Chondrocyte (in vitro differentiated cells): ENCODE measurements around the gene RAD51B. TPM values are rescaled to one million over a fixed set of nuclear protein-coding genes. Genes with fewer than 3 reads are reported as not detected.
A peak's percentile ranks its signal among the peaks of the same experiment; 100 is the strongest.

ENCODE experiments used
- DNase-seq: peaks from one replicate; pipeline ENCODE4 v3.0.0; 2021; ENCODE audit warnings: mixed read lengths, low spot score
- H3K27ac Mint-ChIP-seq: one replicate; pipeline ENCODE4 v1.8.0; 2021; ENCODE audit warnings: mild to moderate bottlenecking, moderate library complexity, mixed read lengths; ENCODE audit not compliant: unreplicated experiment
- H3K27me3 Mint-ChIP-seq: 2 replicates; pipeline ENCODE4 v1.8.0; 2021; ENCODE audit warnings: low read depth, mixed read lengths
- H3K36me3 Mint-ChIP-seq: 2 replicates; pipeline ENCODE4 v1.8.0; 2021; ENCODE audit warnings: low read depth, mixed read lengths
- H3K4me1 Mint-ChIP-seq: 2 replicates; pipeline ENCODE4 v1.8.0; 2021; ENCODE audit warnings: low read depth, mild to moderate bottlenecking, mixed read lengths
- H3K4me3 Mint-ChIP-seq: one replicate; pipeline ENCODE4 v1.8.0; 2021; ENCODE audit warnings: mild to moderate bottlenecking, moderate library complexity, mixed read lengths; ENCODE audit not compliant: unreplicated experiment
- H3K9me3 Mint-ChIP-seq: 2 replicates; pipeline ENCODE4 v1.8.0; 2021; ENCODE audit warnings: low read depth, mixed read lengths
- total RNA-seq: library from RNA; stranded (reverse); gene quantifications from 3 replicates; pipeline ENCODE4 v1.2.1, GENCODE V29; 2021
- TF ChIP-seq, protein P1 (sequence below): fragments of 200-600 bp; sonication (generic); IDR thresholded peaks from 2 replicates; pipeline ENCODE4 v1.5.0; 2021; ENCODE audit warnings: antibody characterized with exemption, mild to moderate bottlenecking, moderate library complexity

The RAD51B gene
- total RNA-seq, 1 donor from 2014 or later = 8.2 TPM

DNA sequence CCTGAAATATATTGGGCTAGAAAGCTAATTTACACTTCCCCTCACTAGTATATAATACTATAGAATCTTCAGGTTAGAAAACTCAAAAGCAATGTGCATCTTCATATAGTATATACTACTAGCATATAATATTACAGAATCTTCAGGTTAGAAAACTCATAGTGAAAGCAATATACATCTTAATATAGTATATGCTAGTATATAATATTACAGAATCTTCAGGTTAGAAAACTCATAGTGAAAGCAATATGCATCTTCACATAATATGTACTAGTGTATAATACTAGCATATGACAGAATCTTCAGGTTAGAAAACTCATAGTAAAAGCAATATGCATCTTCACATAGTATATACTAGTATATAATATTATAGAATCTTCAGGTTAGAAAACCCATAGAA is 643.7 kb downstream of the RAD51B start:
- Mint-ChIP-seq H3K4me1 (peaks cover 61% of the 10 kb centered on the region), H3K36me3 (no peaks in the 10 kb centered on the region), H3K4me3 (no peak overlapping the region), H3K27ac (no peak overlapping the region), H3K9me3 (no peaks in the 10 kb centered on the region), H3K27me3 (no peaks in the 10 kb centered on the region)
- TF ChIP-seq, protein P1, sequence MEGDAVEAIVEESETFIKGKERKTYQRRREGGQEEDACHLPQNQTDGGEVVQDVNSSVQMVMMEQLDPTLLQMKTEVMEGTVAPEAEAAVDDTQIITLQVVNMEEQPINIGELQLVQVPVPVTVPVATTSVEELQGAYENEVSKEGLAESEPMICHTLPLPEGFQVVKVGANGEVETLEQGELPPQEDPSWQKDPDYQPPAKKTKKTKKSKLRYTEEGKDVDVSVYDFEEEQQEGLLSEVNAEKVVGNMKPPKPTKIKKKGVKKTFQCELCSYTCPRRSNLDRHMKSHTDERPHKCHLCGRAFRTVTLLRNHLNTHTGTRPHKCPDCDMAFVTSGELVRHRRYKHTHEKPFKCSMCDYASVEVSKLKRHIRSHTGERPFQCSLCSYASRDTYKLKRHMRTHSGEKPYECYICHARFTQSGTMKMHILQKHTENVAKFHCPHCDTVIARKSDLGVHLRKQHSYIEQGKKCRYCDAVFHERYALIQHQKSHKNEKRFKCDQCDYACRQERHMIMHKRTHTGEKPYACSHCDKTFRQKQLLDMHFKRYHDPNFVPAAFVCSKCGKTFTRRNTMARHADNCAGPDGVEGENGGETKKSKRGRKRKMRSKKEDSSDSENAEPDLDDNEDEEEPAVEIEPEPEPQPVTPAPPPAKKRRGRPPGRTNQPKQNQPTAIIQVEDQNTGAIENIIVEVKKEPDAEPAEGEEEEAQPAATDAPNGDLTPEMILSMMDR = no peak
- DNase-seq = no peak

DNA sequence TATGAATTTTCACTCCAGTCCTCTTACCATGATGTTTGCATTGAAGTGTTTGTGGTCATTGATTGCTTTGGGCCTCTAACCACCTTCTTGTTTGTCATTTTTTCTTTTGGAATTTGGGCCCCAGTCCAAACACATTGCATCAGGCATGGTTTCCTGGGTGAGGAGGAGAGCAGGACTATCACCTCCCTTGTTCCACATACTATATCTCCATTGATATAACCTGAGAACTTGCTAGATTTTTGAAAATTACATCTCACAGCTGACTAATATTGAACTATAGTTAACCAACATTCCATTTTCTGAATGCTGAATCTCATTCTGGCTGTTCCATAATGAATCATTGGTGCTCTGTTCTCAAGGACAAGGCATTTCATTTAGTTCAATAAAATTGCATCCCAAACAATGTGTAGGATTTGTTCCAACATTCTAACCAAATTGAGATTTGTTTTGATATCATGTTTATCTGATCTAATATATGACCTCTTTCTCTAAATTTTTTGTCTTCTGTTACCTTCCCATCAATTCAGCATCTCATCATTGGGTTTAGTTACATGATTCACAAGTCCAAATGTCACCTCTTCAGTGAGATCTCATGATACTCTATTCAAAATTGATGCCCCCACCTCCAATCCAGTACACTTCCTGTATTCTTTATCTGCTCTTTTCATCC is 644.3 kb downstream of the RAD51B start:
- TF ChIP-seq, protein P1 = no peak
- no peaks in the 10 kb centered on the region for H3K27me3 Mint-ChIP-seq
- H3K9me3 Mint-ChIP-seq = no peaks in the 10 kb centered on the region
- H3K4me1 Mint-ChIP-seq = peaks cover 57% of the 10 kb centered on the region
- no peaks in the 10 kb centered on the region for H3K36me3 Mint-ChIP-seq
- H3K27ac Mint-ChIP-seq = no peak overlapping the region
- no peak for DNase-seq
- H3K4me3 Mint-ChIP-seq = no peak overlapping the region

DNA sequence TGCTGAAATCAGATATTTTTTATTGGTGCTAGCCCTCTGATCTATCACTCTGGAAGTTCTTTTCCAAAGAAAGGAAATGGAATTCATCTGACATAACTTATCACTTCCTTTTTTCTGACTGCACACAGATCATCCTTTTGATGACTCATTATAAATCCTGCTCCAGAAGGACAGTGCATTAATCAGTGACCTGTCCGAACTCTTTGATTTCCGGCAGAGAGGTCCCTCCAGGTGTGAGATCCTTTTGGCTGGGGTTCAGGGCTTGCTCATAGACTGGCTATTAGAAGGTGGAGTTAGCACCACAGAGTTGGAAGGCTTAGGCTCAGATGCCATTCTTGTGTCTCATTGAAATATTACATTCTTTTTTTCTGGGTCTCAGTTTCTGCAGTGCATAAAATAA is 645.1 kb downstream of the RAD51B start:
- H3K27ac Mint-ChIP-seq = peak overlapping the region; percentile 76
- no peaks in the 10 kb centered on the region for H3K27me3 Mint-ChIP-seq
- no peaks in the 10 kb centered on the region for H3K9me3 Mint-ChIP-seq
- H3K4me1 Mint-ChIP-seq = peaks cover 48% of the 10 kb centered on the region
- no peak for DNase-seq
- TF ChIP-seq, protein P1 = no peak
- no peak overlapping the region for H3K4me3 Mint-ChIP-seq
- no peaks in the 10 kb centered on the region for H3K36me3 Mint-ChIP-seq

DNA sequence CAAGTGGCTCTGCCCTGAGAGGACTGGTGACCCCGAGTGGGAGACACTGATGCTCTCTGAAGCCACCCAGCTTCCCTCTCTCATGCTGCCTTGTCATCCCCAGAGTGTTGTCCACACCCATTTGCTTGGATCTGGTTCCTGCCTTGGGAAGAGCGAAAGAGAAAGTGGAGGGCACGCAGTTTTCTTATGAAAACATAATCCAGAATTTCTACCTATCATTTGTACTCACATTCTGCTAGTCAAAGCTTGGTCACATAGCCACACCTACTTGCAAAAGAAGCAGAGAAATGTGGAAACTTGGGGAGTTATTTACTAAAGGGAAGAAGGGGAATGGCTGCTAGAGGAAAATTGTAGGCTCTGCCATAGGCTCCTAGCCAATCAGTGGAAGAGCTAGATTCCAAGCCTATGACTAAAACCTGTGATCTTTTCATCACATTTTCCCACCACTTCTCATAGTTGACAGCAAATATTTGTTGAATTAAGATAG is 647.0 kb downstream of the RAD51B start:
- H3K27ac Mint-ChIP-seq = peak overlapping the region; percentile 42
- H3K36me3 Mint-ChIP-seq = no peaks in the 10 kb centered on the region
- H3K27me3 Mint-ChIP-seq = no peaks in the 10 kb centered on the region
- H3K4me1 Mint-ChIP-seq = peaks cover 32% of the 10 kb centered on the region
- H3K4me3 Mint-ChIP-seq = no peak overlapping the region
- TF ChIP-seq, protein P1 = no peak
- no peaks in the 10 kb centered on the region for H3K9me3 Mint-ChIP-seq
- no peak for DNase-seq

DNA sequence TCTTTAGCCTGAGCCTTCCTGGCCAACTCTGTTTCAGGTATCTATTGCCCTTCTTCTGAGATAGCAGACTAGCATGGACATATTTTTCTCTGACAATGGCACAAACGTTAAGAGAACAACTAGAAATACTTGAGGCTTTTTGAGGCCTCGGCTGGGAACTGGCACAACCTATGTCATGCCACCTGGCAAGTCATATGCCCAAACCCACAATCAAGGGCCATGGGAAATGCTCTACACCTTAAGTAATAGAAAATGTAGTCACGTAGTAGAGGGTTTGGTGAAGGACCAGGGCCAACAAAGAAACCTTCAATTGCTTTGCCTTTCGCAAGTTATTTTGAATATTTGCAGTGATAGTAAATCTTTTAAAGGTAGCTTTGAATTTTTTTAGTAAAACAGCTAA is 647.8 kb downstream of the RAD51B start:
- Mint-ChIP-seq H3K27ac (no peak overlapping the region), H3K4me3 (no peak overlapping the region), H3K9me3 (no peaks in the 10 kb centered on the region), H3K27me3 (no peaks in the 10 kb centered on the region), H3K4me1 (peaks cover 28% of the 10 kb centered on the region), H3K36me3 (no peaks in the 10 kb centered on the region)
- TF ChIP-seq, protein P1 = no peak
- DNase-seq = no peak
